Renal pelvis (tissue), 4 donors: Measurements from ENCODE around the gene DCST1. TPM values are rescaled to one million over a fixed set of nuclear protein-coding genes. Genes with fewer than 3 reads are reported as not detected.

Experiments
- DNase-seq: peaks from one replicate; pipeline ENCODE4 v3.0.0-alpha.2; 2013
- polyA plus RNA-seq, 3 donors: library from polyadenylated mRNA; unstranded; fragments of 120-200 nt; gene quantifications; one replicate each; pipeline ENCODE4 v1.2.1, GENCODE V29; 2013; ENCODE audit not compliant: insufficient read length in 3 of 3

The DCST1 gene
- polyA plus RNA-seq, 3 donors = 0.38 to 0.61 (median 0.41) TPM

DNA sequence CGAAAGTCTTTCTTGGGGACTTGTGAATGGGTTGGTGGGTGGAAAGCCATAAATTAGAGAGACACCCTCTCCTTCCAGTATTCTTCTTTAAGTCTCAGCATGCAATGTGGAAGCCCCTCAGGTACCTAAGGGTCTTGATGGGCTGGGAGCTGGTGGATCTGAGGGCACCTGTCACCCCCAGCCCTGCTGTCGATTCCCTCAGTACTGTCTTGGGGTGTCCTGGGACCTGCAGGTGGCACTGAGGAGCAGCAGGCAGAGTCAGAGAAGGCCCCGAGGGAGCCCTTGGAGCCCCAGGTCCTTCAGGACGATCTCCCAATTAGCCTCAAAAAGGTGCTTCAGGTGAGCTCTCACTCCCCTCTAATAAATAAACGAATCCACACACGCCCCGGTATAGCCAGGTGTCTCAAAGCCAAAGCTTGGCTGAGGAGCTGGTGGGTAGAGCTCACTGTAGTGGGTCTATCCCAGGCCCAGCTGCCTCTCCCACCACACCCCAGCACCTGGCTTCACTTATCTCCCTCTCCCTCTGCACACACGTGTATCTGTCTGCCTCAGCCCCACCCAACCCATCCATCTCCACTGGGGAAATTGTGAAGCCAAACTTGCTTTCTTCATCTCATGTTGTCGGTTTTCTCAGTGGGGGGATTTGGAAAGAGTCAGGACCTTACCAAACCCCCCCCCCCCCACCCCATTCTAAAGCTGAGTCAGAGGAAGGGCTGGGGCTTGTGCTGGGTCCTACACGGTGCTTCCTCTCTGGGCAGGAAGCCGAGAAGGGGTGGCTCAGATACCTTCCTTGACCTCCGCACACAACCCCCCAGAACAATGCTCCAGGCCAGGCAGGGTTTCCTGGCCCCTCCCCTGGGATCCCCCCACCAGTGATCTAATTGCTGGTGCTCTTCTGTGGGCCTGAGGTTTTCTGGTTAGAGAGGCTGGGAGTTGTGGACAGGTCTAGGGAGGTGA, 19.1 kb downstream of the DCST1 start:
- DNase-seq = no peak

DNA sequence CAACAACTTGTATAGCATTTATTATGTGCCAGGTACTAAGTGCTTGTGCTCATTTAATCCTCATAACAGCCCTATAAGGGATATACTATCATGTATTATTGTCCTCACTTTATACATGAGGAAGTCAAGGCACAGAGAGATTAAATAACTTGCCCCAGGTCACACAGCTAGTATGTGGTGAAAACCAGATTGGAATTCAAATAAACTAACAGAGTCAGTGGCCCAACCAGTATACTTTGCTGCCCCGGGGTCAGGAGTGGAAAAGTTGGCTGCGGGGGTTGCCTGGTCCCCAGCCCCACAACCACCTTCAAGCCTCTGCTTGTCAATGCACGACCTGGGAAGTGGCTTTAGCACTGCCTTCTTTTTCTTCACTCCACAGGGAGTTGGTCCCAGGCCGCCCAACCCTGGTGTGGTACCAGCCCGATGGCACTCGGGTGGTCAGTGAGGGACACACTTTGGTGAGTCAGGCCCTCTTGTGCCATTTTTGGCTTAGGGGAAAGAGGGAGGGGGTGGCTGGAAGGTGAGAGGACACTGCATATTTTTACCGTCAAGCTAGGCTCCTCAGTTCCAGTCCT, 20.0 kb downstream of the DCST1 start:
- DNase-seq = no peak

DNA sequence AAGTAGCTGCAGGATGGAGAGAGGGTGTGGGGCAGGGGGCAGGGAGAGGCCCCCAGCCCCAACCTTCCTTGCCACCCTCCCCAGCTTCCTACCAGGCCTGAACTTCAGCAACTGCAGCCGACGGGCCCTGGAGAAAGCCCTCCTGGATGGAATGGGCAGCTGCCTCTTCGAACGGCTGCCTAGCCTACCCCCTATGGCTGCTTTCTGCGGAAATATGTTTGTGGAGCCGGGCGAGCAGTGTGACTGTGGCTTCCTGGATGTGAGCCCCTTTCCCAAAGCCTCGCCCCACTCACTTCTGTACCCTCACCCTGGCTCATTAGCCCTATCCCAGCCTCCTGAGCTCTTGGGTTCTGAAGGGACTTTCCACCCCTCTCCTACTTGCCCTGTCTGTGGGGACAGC, 23.5 kb downstream of the DCST1 start:
- DNase-seq = no peak

DNA sequence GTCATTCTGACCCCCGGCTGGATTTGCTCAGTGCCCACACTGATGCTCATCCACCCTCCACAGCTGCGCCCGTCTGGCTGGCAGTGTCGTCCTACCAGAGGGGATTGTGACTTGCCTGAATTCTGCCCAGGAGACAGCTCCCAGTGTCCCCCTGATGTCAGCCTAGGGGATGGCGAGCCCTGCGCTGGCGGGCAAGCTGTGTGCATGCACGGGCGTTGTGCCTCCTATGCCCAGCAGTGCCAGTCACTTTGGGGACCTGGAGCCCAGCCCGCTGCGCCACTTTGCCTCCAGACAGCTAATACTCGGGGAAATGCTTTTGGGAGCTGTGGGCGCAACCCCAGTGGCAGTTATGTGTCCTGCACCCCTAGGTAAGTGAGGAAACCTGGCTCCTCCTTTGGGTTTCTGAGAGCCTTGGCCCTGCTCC, 24.2 kb downstream of the DCST1 start:
- DNase-seq = no peak

DNA sequence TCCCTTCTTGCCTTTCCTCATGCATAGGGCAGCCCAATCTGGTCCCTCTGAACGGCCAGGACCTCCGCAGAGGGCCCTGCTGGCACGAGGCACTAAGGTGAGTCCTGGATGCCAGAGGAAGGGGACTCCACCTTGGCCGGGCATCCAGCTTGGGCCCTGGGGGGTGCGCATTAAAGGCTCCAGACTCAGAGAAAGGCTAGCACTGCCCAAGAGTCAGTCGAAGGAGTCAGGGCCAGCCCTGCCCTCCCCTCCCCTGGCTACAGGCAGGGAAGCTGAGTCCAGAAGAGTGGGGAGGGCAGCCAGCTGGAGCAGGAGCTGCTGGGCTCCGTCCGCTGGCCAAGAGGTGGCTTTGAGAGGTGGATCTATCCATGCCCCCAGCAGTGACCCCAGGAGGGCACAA, 27.1 kb downstream of the DCST1 start:
- DNase-seq = no peak

DNA sequence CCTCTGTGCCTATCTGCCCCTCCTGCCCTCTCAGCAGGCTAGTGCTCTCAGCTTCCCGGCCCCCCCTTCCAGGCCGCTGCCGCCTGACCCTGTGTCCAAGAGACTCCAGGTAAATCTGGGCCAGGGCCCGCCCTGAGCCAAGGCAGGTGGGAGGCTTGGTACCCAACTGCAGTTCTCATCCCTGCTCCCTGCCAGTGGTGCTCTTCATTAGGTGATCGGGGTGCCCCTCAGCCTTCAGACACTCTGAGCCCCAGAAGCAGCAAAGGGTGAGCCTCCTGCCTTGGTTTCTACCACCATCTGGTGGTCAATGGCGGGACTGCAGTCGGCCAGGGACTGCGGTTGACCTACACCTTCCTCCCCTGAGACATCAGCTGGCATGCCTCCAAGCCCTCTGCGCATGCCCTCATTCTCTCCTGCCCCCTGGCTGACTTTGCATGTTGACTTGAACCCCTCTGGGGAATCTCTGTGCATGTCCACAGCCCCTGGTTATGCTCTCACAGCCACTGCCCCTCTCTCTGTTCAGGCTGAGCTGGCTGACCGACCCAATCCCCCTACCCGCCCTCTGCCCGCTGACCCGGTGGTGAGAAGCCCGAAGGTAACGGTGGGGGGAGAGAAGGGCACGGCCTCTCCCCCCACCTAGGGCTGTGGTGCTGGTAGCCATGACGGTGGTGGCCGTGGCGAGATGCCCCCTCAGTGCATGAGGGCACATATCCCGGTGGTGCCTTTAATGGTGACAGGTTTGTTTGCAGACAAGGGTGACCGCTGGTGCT, 27.9 kb downstream of the DCST1 start:
- no peak for DNase-seq

DNA sequence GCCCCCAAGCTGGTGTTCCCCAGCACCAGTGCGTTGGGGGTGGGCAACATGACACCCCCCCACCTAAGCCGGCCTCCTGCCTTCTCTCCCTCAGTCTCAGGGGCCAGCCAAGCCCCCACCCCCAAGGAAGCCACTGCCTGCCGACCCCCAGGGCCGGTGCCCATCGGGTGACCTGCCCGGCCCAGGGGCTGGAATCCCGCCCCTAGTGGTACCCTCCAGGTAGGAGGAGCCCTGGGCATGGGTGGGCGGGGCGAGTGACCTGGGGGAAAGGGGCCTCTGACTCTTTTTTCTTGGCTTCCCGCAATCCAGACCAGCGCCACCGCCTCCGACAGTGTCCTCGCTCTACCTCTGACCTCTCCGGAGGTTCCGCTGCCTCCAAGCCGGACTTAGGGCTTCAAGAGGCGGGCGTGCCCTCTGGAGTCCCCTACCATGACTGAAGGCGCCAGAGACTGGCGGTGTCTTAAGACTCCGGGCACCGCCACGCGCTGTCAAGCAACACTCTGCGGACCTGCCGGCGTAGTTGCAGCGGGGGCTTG, 28.6 kb downstream of the DCST1 start:
- no peak for DNase-seq

DNA sequence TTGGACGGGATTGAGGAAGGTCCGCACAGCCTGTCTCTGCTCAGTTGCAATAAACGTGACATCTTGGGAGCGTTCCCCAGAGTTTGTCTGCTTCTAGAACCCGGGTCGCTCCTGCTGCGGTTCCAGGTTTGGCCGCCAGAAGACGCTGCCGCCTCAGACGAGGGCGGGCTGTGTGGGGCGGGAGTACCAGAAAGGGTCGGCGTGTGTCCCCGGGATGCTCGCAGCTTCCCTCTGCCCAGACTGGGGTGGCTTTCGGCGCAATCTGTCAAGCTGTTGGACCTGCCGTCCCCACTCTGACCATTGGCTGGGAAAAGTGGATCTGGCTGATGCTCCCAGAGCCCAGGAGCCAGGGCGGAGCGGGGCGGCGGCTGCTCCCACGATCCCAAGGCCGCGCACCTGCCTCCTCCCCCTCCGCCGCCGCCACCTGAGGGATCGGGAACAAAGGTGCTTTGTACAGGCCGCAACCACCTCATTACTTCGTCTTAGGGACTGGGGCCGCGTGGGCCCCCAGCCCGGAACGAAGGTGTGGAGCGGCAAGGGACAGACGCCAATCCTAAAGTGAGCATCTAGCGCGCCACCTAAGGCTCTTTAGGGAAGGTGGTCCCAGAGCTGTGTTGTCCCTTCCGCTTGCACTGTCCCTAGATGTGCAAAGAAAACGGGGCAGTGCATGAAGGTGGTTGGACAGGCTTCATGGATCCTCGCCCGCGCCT, 29.2 kb downstream of the DCST1 start:
- no peak for DNase-seq

DNA sequence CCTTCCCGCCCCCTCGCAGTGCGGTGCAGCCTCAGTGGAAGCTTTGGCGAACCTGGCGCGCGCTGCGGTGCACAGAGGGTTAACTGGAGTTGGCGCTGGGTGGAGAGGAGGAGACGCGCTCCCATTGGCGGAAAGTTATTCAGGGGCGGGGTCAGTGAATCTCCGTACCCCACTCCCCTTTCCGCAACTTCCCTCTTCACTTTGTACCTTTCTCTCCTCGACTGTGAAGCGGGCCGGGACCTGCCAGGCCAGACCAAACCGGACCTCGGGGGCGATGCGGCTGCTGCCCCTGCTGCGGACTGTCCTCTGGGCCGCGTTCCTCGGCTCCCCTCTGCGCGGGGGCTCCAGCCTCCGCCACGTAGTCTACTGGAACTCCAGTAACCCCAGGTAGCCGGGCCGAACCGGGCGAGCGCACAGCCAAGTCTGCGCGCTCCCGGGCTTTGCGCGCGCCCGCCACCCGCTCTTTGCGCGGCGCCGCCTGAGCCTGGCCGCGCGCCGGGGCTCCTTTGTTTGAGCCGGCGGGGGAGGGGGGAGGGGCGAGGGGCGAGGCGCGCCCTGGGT, 30.0 kb downstream of the DCST1 start, which contains the start of gene EFNA4:
Gene EFNA4, plus strand, starts transcription at position 191 of the 561 bp plus-strand sequence. Its CDS starts 84 bp downstream, at position 275.
- peak; percentile 93 for DNase-seq

DNA sequence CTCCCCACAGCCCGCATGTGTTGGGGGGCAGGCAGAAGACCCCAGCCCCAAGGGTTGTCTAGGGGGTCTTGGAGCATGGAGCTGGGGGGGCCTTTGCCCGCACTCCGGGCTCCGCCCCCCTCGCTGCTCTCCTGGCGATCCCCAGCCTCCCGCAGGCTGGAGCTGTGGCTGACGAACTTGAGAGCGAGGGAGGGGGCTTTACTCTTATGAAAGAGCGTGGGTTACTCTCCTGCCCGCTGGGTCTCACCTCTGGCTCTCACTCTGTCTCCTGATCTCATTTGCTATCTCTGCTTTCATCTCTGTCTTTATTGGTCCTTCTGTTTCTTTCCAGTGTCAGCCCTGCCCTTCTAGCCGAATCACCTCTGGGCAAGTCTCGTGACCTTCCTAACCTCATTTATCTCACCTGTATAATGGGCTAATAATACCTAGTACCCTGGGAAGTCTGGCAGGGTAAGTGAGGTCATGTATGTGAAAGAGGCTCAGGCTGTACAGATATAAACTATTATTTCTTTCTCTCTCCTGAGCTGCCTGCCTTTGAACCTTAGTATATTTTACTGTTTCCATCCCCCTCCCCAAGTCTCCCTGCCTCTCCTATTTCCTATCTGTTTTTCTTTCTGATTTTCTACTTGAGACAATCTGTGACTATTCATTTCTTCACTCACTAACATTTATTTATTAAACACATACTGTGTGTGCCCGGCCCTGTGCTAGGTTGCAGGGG, 30.6 kb downstream of the DCST1 start:
- DNase-seq = no peak

DNA sequence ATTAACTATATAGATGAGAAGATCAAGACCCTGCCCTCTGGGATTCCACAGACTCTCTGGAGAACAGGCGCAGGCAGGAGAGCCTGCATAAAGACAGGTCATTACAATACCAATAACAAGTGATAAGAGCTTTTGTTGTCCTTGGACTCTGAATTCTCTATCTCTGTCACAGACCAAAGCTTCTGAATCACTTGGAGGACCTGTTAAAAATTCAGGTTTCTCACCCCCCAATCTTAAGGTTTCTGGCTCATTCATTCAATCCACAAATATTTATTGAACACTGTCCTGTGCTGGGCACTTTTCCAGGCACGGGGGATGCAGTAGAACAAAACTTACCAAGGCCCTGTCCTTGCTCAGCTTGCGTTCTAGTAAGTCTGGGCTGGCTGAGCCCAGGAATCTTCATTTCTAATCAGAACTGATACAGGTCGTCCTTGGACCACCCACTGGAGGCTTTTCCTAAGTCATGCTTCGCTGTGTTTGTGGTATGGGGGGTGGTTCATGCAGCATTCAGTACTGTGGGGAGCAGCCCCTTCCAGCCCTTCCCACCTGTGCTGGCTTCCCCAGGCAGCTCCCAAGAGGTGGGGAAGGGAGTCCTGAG, 31.3 kb downstream of the DCST1 start:
- no peak for DNase-seq

DNA sequence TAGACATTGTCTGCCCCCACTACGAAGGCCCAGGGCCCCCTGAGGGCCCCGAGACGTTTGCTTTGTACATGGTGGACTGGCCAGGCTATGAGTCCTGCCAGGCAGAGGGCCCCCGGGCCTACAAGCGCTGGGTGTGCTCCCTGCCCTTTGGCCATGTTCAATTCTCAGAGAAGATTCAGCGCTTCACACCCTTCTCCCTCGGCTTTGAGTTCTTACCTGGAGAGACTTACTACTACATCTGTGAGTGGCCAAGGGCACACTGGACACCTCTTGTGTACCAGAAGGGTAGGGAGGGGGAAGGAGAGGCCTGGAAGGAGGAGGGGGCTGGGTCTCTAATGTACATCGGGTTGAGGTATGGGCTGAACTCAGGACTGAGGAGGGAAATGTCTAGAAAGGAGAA, 33.2 kb downstream of the DCST1 start:
- DNase-seq = no peak

DNA sequence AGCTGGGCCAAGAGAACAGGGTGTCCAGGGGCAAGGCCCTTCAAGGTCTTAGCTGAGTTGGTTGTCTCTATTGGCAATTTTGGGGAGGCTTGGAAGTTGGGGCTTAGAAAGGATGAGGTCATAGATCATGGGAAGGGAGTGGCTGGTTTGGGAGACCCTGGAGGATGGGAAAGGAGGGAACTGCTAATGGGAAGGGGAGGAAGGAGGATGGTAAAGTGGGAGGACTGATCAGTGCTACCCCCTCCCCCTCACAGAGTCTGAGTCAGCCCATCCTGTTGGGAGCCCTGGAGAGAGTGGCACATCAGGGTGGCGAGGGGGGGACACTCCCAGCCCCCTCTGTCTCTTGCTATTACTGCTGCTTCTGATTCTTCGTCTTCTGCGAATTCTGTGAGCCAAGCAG, 35.0 kb downstream of the DCST1 start:
- DNase-seq = no peak

DNA sequence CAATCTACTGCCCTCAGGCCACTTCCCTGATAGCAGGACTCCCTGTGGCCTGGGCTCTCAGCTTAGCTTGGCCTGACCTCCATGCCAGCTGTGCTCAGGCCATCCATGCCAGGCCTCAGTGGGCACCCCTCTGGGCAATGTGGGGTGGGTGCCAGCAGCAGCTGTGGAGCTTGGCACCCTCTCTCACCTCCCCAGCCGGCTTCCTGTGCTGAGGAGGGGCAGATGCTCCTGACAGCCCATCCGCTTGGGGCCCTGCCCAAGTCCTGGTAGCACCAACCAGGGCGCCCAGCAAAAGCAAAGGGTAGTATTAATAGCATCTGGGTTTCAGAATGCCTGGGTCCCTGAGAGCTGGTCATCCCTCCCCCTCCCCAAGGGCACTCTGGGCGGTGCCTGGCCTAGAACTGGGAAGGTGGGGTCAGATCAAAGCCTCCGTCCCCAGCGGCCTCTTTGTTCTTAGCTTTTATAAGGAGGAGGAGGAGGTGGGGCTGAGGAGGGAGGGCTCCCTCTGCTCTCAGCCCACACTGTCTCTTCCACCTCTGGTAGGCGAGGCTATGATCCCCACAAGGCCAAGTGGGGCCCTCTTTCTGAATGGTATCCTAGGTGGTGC, 36.0 kb downstream of the DCST1 start:
- no peak for DNase-seq

DNA sequence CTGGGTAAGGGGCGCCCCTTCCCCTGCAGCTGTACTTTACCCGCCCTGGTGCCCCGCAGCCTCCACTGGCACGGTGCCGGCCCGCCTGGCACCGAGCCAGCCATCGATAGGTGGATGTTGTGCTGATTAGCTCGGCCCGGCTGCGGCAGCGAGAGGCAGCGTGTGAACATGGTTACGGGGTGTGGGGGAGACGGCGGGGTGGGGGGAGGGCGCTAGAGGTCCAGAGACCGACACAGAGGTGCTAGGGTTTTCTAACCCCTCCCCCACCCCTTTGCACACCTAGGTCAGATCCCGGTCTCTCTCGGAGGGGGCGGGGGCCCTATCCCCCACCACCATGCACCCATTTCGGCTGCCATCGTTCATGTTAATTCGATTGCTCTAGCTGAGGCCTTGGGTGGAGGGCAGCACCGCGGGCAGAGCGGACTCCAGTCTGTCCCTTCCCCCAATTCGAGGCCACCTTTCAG, 36.6 kb downstream of the DCST1 start:
- no peak for DNase-seq

DNA sequence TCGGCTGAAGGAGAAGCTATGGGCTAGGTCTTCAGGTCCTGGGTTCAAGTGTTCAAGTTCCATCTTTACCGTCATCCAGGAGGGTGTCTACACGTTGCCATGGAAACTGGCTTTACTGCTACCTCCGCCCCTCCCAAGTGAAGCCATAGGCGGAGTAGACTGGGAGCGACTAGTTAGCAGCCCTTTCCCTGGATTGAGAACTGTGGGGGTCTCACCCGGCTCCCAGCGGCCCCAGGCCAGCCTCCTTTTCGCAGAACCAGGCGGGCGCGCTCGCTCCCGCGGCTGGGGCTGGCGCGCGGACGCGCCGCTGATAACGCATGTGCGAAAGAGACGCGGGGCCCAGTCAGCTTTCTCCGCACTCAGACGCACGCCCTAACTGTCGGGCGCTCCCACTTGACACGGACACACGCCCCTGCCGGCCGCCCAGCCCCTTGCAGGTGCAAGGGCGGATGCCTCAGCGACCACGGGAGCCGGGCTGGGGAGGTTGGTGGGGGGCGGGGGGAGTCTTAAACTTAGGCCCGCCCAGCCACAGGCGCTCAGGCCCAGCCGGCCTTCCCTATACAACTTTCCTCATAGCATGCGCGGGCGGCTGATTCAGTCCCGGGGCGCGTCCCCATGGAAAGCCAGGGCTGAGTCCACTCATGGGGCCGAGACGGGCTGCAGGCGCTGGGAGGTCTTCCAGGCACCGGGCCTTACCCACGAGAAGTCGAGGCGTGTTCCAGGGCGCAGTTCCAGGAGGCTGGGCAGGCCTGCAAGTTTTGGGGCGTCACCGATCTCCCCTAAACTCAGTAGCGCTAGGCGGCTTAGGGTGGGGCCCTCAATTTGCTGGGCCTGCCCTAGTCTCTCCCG, 37.3 kb downstream of the DCST1 start:
- peak; percentile 79 for DNase-seq

DNA sequence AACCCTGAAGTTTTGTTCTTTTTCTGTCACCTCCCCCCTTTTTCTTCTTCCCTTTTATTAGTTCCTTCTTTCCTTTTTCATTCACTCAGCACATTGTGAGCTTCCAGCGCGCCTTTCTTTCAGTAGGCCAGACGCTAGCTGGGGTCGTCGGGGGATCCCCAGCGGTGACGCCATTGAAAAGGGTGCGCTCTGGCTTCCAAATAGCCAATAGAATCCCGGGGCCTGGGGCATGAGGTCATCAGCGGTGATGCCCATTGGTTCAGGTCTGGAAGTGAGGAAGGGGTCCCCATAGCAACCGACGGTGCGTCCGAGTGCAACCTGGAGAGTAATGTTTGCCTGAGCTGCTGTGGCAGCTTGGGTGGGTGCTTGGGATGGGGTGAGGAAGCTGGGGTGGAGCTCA, 38.1 kb downstream of the DCST1 start:
- DNase-seq = no peak

DNA sequence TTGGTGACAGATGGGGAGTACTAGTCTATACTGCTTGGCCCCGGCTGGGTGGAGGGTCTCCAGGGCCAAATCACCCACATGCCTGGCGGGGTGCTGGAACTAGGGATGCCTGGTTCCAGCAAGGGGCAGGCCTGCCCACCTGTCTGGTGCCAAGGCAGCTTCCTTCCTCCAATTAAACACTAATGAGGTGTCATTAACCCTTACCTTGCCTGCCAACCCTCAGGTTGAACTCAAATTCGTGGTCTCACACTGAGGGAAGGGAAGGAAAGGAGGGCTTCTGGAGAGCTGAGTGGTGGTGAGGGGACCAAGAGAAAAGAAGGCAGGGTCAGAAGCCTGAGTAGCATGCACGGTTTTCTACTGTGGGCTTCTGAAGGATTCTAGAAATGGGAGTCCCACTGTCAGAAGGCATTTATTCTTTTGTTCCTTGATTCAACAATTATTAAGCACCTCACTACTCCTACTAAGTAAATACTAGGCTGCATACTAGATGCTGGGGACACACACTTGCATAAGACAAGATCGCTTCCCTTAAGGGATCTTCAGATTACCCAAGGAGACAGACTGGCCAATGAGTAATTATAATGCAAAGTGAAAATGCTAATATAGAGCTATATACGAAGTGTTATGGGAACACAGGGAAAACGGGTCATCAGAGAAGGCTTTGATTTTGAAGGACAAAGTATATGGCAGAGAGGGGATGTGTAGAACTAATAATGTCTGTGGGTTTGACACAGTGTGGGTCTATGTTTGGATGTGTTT, 39.1 kb downstream of the DCST1 start:
- DNase-seq = no peak
